Stimulated activated memory B cell treated with anti-CD40 and anti-IgM and Interleukin-4, amounts not matched to agents 10 μg/mL and 1 μg/mL and 100 μg/mL, for 72 hours (primary cell): Measurements from ENCODE around the gene KIAA0930.
"Not testable (repeated sequence)": the region's sequence is repeated elsewhere in the genome, so short reads cannot be mapped to it uniquely, and the experiment has no call there.

Source experiments
- ATAC-seq: fragments of 150-1000 bp; cut with Tn5 transposase; 2 replicates; pipeline ENCODE4 v1.10.0; 2021
- H3K27ac Mint-ChIP-seq: one replicate; pipeline ENCODE4 v1.8.0; 2022; ENCODE audit warnings: mild to moderate bottlenecking, mixed read lengths
- H3K27me3 Mint-ChIP-seq: one replicate; pipeline ENCODE4 v1.8.0; 2022; ENCODE audit warnings: mixed read lengths
- H3K36me3 Mint-ChIP-seq: one replicate; pipeline ENCODE4 v1.8.0; 2022; ENCODE audit warnings: mixed read lengths
- H3K4me1 Mint-ChIP-seq: one replicate; pipeline ENCODE4 v1.8.0; 2022; ENCODE audit warnings: mixed read lengths
- H3K4me3 Mint-ChIP-seq: one replicate; pipeline ENCODE4 v1.8.0; 2022; ENCODE audit warnings: mild to moderate bottlenecking, moderate library complexity, mixed read lengths
- H3K9me3 Mint-ChIP-seq: one replicate; pipeline ENCODE4 v1.8.0; 2022; ENCODE audit warnings: mixed read lengths

The KIAA0930 gene

DNA sequence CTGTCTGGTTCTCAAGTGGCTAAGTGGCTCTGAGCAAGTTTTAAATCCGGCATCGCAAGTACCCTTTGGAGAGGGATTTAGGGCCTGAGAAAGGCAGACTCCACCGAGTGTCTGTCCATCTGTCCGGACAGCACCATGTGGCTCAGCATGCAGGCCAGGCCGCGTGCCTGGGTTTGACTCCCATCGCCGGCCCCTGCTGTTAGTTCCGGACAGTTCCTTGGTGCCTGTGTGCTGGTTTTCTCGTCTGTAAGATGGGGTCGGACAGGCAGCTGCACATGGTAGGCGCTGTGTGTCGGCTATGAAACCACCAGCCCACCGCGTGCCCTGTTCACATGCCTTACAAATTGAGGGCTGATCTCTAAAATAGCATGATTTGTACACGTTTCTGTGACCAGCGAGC is 46.0 kb downstream of the KIAA0930 start:
- ATAC-seq, result no peak
- Mint-ChIP-seq H3K4me3 (no peak overlapping the region), H3K9me3 (no peaks in the 10 kb centered on the region), H3K27me3 (no peaks in the 10 kb centered on the region), H3K4me1 (no peaks in the 10 kb centered on the region), H3K27ac (no peak overlapping the region), H3K36me3 (peaks cover 35% of the 10 kb centered on the region)

- ATAC-seq, result no peak
- H3K36me3 Mint-ChIP-seq, result peaks cover 18% of the 10 kb centered on the region
- no peak overlapping the region for H3K27ac Mint-ChIP-seq
- no peaks in the 10 kb centered on the region for H3K9me3 Mint-ChIP-seq
- no peaks in the 10 kb centered on the region for H3K27me3 Mint-ChIP-seq
- H3K4me1 Mint-ChIP-seq, result no peaks in the 10 kb centered on the region
- no peak overlapping the region for H3K4me3 Mint-ChIP-seq
Measured at GRCh38 chr22:45192701-45193187, 48.0 kb downstream of the KIAA0930 start.

DNA sequence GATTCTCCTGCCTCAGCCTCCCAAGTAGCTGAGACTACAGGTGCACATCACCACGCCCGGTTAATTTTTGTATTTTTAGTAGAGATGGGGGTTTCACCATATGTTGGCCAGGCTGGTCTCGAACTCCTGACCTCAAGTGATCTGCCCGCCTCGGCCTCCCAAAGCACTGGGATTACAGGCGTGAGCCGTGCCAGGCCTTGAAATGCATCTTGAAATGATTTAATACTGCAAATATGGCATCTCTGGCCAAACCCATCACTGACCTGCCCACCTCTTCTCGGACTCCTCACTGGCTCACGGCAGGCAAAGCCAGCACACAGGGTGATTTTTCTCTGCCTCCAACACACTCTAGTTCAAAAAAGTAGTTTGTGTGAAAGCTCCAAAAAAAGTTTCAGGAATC is 48.9 kb downstream of the KIAA0930 start:
- H3K27ac Mint-ChIP-seq, H3K4me3 Mint-ChIP-seq, H3K9me3 Mint-ChIP-seq, H3K27me3 Mint-ChIP-seq, ATAC-seq, H3K4me1 Mint-ChIP-seq: not testable (repeated sequence)
- peaks cover 16% of the 10 kb centered on the region for H3K36me3 Mint-ChIP-seq

GRCh38 chr22:45190202-45190872 is 50.4 kb downstream of the KIAA0930 start:
- Mint-ChIP-seq H3K36me3 (peaks cover 12% of the 10 kb centered on the region), H3K4me1 (no peaks in the 10 kb centered on the region), H3K27ac (no peak overlapping the region), H3K9me3 (no peaks in the 10 kb centered on the region), H3K4me3 (no peak overlapping the region), H3K27me3 (no peaks in the 10 kb centered on the region)
- no peak for ATAC-seq

GRCh38 chr22:45188779-45189178 is 51.9 kb downstream of the KIAA0930 start:
- H3K9me3 Mint-ChIP-seq, result no peaks in the 10 kb centered on the region
- no peaks in the 10 kb centered on the region for H3K4me1 Mint-ChIP-seq
- H3K36me3 Mint-ChIP-seq, result peaks cover 26% of the 10 kb centered on the region
- no peak for ATAC-seq
- H3K27me3 Mint-ChIP-seq, result no peaks in the 10 kb centered on the region
- no peak overlapping the region for H3K27ac Mint-ChIP-seq
- H3K4me3 Mint-ChIP-seq, result no peak overlapping the region

DNA sequence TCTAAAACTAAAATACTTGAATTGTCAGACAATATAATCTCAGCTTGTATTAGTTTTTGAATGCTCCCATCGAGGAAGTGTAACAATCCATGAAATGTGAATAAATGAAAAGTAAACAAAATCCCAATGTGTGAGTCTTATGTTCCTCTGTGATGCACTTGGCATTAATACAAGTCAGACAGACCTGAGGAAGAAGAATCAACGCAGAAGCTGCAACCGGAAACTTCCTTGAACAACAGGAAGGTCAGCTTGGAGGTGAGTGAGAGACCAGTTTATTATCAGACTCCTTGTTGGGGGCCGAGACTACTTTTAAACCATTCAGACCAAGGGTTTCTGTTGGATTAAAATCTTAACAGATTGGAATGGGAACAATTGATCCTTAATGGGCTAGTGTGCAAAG is 52.8 kb downstream of the KIAA0930 start:
- H3K27ac Mint-ChIP-seq, result no peak overlapping the region
- H3K4me1 Mint-ChIP-seq, result no peaks in the 10 kb centered on the region
- no peaks in the 10 kb centered on the region for H3K9me3 Mint-ChIP-seq
- no peaks in the 10 kb centered on the region for H3K27me3 Mint-ChIP-seq
- ATAC-seq, result no peak
- no peak overlapping the region for H3K4me3 Mint-ChIP-seq
- H3K36me3 Mint-ChIP-seq, result peaks cover 35% of the 10 kb centered on the region

DNA sequence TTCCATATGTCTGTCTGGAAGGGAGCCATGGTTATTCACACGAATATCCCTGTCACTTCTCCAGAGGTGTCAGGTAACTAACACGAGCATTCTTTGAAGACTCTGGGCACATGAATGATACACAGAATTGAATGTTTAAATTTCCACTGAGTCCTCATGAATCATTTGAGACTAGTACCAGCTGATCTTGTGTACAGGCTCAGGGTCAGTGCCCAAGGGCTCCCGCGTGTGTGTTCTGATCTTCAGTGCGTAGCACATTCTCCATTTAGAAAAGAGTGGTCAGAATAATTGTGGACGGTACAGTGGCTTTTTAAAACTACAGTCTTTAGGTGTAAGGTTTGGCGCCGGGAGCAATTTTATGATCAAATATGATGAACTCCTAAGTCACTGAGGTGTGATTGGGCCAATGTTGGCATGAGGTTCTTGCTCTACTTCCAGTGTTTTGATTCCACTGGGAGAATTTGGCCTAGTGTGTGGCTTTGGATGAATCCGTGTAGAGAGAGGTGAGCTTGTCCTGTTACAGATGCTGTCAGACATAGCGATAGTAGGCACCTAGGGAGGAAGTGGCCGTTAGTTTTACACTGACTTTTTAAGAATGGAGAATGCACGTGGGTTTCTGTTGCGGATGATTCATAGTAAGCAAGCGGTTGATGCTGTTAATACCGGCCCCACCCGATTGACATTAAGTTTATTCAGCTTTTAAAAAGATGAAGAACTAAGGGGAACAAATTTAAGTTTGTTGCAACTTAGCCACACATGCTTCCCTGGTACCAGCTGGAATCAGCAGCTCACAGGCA is 54.8 kb downstream of the KIAA0930 start:
- no peaks in the 10 kb centered on the region for H3K27me3 Mint-ChIP-seq
- H3K27ac Mint-ChIP-seq, result no peak overlapping the region
- H3K4me1 Mint-ChIP-seq, result no peaks in the 10 kb centered on the region
- peaks cover 44% of the 10 kb centered on the region for H3K36me3 Mint-ChIP-seq
- no peaks in the 10 kb centered on the region for H3K9me3 Mint-ChIP-seq
- no peak for ATAC-seq
- H3K4me3 Mint-ChIP-seq, result no peak overlapping the region

GRCh38 chr22:45183974-45184373 is 56.7 kb downstream of the KIAA0930 start:
- Mint-ChIP-seq H3K4me1 (no peaks in the 10 kb centered on the region), H3K4me3 (no peak overlapping the region), H3K27ac (no peak overlapping the region), H3K36me3 (peaks cover 52% of the 10 kb centered on the region), H3K27me3 (no peaks in the 10 kb centered on the region), H3K9me3 (no peaks in the 10 kb centered on the region)
- ATAC-seq, result no peak

- ATAC-seq, result no peak
- H3K9me3 Mint-ChIP-seq, result no peaks in the 10 kb centered on the region
- H3K27me3 Mint-ChIP-seq, result no peaks in the 10 kb centered on the region
- H3K27ac Mint-ChIP-seq, result no peak overlapping the region
- H3K36me3 Mint-ChIP-seq, result peaks cover 60% of the 10 kb centered on the region
- H3K4me3 Mint-ChIP-seq, result no peak overlapping the region
- no peaks in the 10 kb centered on the region for H3K4me1 Mint-ChIP-seq
Measured at GRCh38 chr22:45181766-45182165, 58.9 kb downstream of the KIAA0930 start.

GRCh38 chr22:45181240-45181639 is 59.5 kb downstream of the KIAA0930 start:
- peaks cover 65% of the 10 kb centered on the region for H3K36me3 Mint-ChIP-seq
- no peaks in the 10 kb centered on the region for H3K4me1 Mint-ChIP-seq
- no peak overlapping the region for H3K27ac Mint-ChIP-seq
- H3K9me3 Mint-ChIP-seq, result no peaks in the 10 kb centered on the region
- H3K4me3 Mint-ChIP-seq, result no peak overlapping the region
- ATAC-seq, result no peak
- no peaks in the 10 kb centered on the region for H3K27me3 Mint-ChIP-seq

GRCh38 chr22:45180146-45180679 is 60.5 kb downstream of the KIAA0930 start:
- Mint-ChIP-seq H3K27ac (no peak overlapping the region), H3K36me3 (peaks cover 63% of the 10 kb centered on the region), H3K4me1 (no peaks in the 10 kb centered on the region), H3K27me3 (no peaks in the 10 kb centered on the region), H3K4me3 (no peak overlapping the region), H3K9me3 (no peaks in the 10 kb centered on the region)
- ATAC-seq, result no peak

GRCh38 chr22:45179276-45180049 is 61.2 kb downstream of the KIAA0930 start:
- no peaks in the 10 kb centered on the region for H3K27me3 Mint-ChIP-seq
- H3K27ac Mint-ChIP-seq, result no peak overlapping the region
- H3K4me1 Mint-ChIP-seq, result no peaks in the 10 kb centered on the region
- H3K9me3 Mint-ChIP-seq, result no peaks in the 10 kb centered on the region
- no peak for ATAC-seq
- H3K4me3 Mint-ChIP-seq, result no peak overlapping the region
- peaks cover 64% of the 10 kb centered on the region for H3K36me3 Mint-ChIP-seq

- no peak for ATAC-seq
- no peak overlapping the region for H3K4me3 Mint-ChIP-seq
- H3K36me3 Mint-ChIP-seq, result peaks cover 79% of the 10 kb centered on the region
Measured at GRCh38 chr22:45172881-45173585, 67.7 kb downstream of the KIAA0930 start.

DNA sequence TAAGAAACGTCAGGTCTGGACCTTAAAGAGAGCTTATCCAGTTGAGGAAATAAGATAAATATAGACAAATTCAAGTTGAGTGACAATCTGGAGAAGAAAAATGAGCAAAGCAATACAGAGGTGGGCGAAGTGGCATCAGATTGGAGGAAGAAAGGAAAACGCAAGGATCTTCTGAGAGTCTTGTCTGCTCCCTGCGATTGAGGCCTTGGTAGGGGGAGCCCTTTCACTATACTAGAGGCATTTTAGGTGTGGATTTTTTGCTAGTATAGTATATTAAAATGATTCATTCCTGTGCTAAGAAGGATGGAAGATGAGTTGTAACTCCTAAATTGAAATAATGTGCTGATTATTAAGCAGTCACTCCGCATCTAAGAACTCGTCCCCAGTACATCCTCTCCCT is 68.9 kb downstream of the KIAA0930 start:
- no peak for ATAC-seq
- H3K36me3 Mint-ChIP-seq, result peaks cover 67% of the 10 kb centered on the region
- no peaks in the 10 kb centered on the region for H3K9me3 Mint-ChIP-seq
- no peaks in the 10 kb centered on the region for H3K27me3 Mint-ChIP-seq
- peaks cover 28% of the 10 kb centered on the region for H3K4me1 Mint-ChIP-seq
- H3K4me3 Mint-ChIP-seq, result no peak overlapping the region
- H3K27ac Mint-ChIP-seq, result no peak overlapping the region

More at GRCh38 chr22:45172881-45173585, 67.7 kb downstream of the KIAA0930 start:
- no peak overlapping the region for H3K27ac Mint-ChIP-seq
- H3K27me3 Mint-ChIP-seq, result no peaks in the 10 kb centered on the region
- peaks cover 23% of the 10 kb centered on the region for H3K4me1 Mint-ChIP-seq
- H3K9me3 Mint-ChIP-seq, result no peaks in the 10 kb centered on the region
